Measurements from ENCODE around the gene CAMK2A.

Gene CAMK2A

GRCh38 chr5:150322202-150322601 lies 32.6 kb upstream of the CAMK2A start:
- DNase-seq (no peak), ATAC-seq (replicated peaks) (peak; percentile 26)
- no peak overlapping the region for H3K27ac Mint-ChIP-seq
- H3K4me3 Mint-ChIP-seq = no peak overlapping the region
- H3K9me3 Mint-ChIP-seq = peaks cover 0 to 1% of the 10 kb centered on the region in 2 donors
- peaks cover 2 to 9% of the 10 kb centered on the region in 2 donors for H3K4me1 Mint-ChIP-seq (ENCODE audit: low read depth in 2 of 2)
- H3K27me3 Mint-ChIP-seq = peaks cover 6 to 29% of the 10 kb centered on the region in 2 donors
- H3K36me3 Mint-ChIP-seq (ENCODE audit: insufficient read depth) = no peaks in the 10 kb centered on the region

GRCh38 chr5:150321784-150322183 lies 32.2 kb upstream of the CAMK2A start:
- no peak for DNase-seq
- Mint-ChIP-seq H3K4me3 (no peak overlapping the region), H3K27me3 (peaks cover 6 to 29% of the 10 kb centered on the region in 2 donors), H3K9me3 (peaks cover 0 to 1% of the 10 kb centered on the region in 2 donors), H3K4me1 (ENCODE audit: low read depth in 2 of 2) (peaks cover 2 to 9% of the 10 kb centered on the region in 2 donors), H3K27ac (no peak overlapping the region), H3K36me3 (ENCODE audit: insufficient read depth) (no peaks in the 10 kb centered on the region)
- no peak for ATAC-seq (replicated peaks)

GRCh38 chr5:150321211-150321610 lies 31.6 kb upstream of the CAMK2A start:
- H3K9me3 Mint-ChIP-seq = peaks cover 0 to 1% of the 10 kb centered on the region in 2 donors
- DNase-seq (no peak), ATAC-seq (replicated peaks) (no peak)
- H3K27me3 Mint-ChIP-seq = peaks cover 6 to 29% of the 10 kb centered on the region in 2 donors
- H3K4me3 Mint-ChIP-seq = no peak overlapping the region
- no peak overlapping the region for H3K27ac Mint-ChIP-seq
- no peaks in the 10 kb centered on the region for H3K36me3 Mint-ChIP-seq (ENCODE audit: insufficient read depth)
- H3K4me1 Mint-ChIP-seq (ENCODE audit: low read depth in 2 of 2) = peaks cover 2 to 9% of the 10 kb centered on the region in 2 donors

- no peak overlapping the region for H3K27ac Mint-ChIP-seq
- H3K27me3 Mint-ChIP-seq = peaks cover 6 to 18% of the 10 kb centered on the region in 2 donors
- H3K36me3 Mint-ChIP-seq (ENCODE audit: insufficient read depth) = no peaks in the 10 kb centered on the region
- H3K4me3 Mint-ChIP-seq = no peak overlapping the region
- DNase-seq (no peak), ATAC-seq (replicated peaks) (no peak)
- peaks cover 0 to 1% of the 10 kb centered on the region in 2 donors for H3K9me3 Mint-ChIP-seq
- H3K4me1 Mint-ChIP-seq (ENCODE audit: low read depth in 2 of 2) = peaks cover 2 to 9% of the 10 kb centered on the region in 2 donors
Measured at GRCh38 chr5:150320044-150320613, 30.6 kb upstream of the CAMK2A start.

- peaks cover 0 to 1% of the 10 kb centered on the region in 2 donors for H3K9me3 Mint-ChIP-seq
- H3K36me3 Mint-ChIP-seq (ENCODE audit: insufficient read depth) = no peaks in the 10 kb centered on the region
- H3K4me1 Mint-ChIP-seq (ENCODE audit: low read depth in 2 of 2) = peaks cover 2 to 9% of the 10 kb centered on the region in 2 donors
- H3K4me3 Mint-ChIP-seq = no peak overlapping the region
- ATAC-seq (replicated peaks) (no peak), DNase-seq (no peak)
- no peak overlapping the region for H3K27ac Mint-ChIP-seq
- H3K27me3 Mint-ChIP-seq = peaks cover 6 to 12% of the 10 kb centered on the region in 2 donors
Measured at GRCh38 chr5:150319484-150319790, 29.9 kb upstream of the CAMK2A start.

GRCh38 chr5:150318613-150319483 lies 29.3 kb upstream of the CAMK2A start:
- H3K27ac Mint-ChIP-seq = no peak overlapping the region
- peaks cover 0 to 1% of the 10 kb centered on the region in 2 donors for H3K9me3 Mint-ChIP-seq
- peaks cover 2 to 9% of the 10 kb centered on the region in 2 donors for H3K4me1 Mint-ChIP-seq (ENCODE audit: low read depth in 2 of 2)
- peaks cover 6 to 12% of the 10 kb centered on the region in 2 donors for H3K27me3 Mint-ChIP-seq
- no peak for DNase-seq
- no peaks in the 10 kb centered on the region for H3K36me3 Mint-ChIP-seq (ENCODE audit: insufficient read depth)
- H3K4me3 Mint-ChIP-seq = no peak overlapping the region
- ATAC-seq (replicated peaks) = no peak

- DNase-seq = no peak
- Mint-ChIP-seq H3K4me3 (no peak overlapping the region), H3K9me3 (peaks cover 0 to 1% of the 10 kb centered on the region in 2 donors), H3K4me1 (ENCODE audit: low read depth in 2 of 2) (peaks cover 2 to 8% of the 10 kb centered on the region in 2 donors), H3K36me3 (ENCODE audit: insufficient read depth) (no peaks in the 10 kb centered on the region), H3K27ac (no peak overlapping the region), H3K27me3 (peaks cover 6 to 12% of the 10 kb centered on the region in 2 donors)
- ATAC-seq (replicated peaks) = no peak
Measured at GRCh38 chr5:150317048-150318003, 27.8 kb upstream of the CAMK2A start.

- DNase-seq (no peak), ATAC-seq (replicated peaks) (no peak)
- Mint-ChIP-seq H3K27me3 (peaks cover 6 to 14% of the 10 kb centered on the region in 2 donors), H3K27ac (no peak overlapping the region), H3K4me1 (ENCODE audit: low read depth in 2 of 2) (no peaks in the 10 kb centered on the region), H3K36me3 (ENCODE audit: insufficient read depth) (no peaks in the 10 kb centered on the region), H3K9me3 (no peaks in the 10 kb centered on the region), H3K4me3 (no peak overlapping the region)
Measured at GRCh38 chr5:150316320-150316719, 26.7 kb upstream of the CAMK2A start.

- DNase-seq = no peak
- peaks cover 6 to 22% of the 10 kb centered on the region in 2 donors for H3K27me3 Mint-ChIP-seq
- no peaks in the 10 kb centered on the region for H3K36me3 Mint-ChIP-seq (ENCODE audit: insufficient read depth)
- no peak overlapping the region for H3K27ac Mint-ChIP-seq
- H3K4me1 Mint-ChIP-seq (ENCODE audit: low read depth in 2 of 2) = no peaks in the 10 kb centered on the region
- no peak for ATAC-seq (replicated peaks)
- H3K9me3 Mint-ChIP-seq = no peaks in the 10 kb centered on the region
- no peak overlapping the region for H3K4me3 Mint-ChIP-seq
Measured at GRCh38 chr5:150315245-150315644, 25.7 kb upstream of the CAMK2A start.

GRCh38 chr5:150313921-150314716 lies 24.5 kb upstream of the CAMK2A start:
- H3K27me3 Mint-ChIP-seq = peaks cover 6 to 22% of the 10 kb centered on the region in 2 donors
- H3K36me3 Mint-ChIP-seq (ENCODE audit: insufficient read depth) = no peaks in the 10 kb centered on the region
- H3K27ac Mint-ChIP-seq = no peak overlapping the region
- no peak overlapping the region for H3K4me3 Mint-ChIP-seq
- no peaks in the 10 kb centered on the region for H3K4me1 Mint-ChIP-seq (ENCODE audit: low read depth in 2 of 2)
- H3K9me3 Mint-ChIP-seq = no peaks in the 10 kb centered on the region
- ATAC-seq (replicated peaks) (no peak), DNase-seq (no peak)

- H3K4me1 Mint-ChIP-seq (ENCODE audit: low read depth in 2 of 2) = no peaks in the 10 kb centered on the region
- H3K4me3 Mint-ChIP-seq = no peak overlapping the region
- H3K27ac Mint-ChIP-seq = no peak overlapping the region
- ATAC-seq (replicated peaks) = no peak
- H3K9me3 Mint-ChIP-seq = no peaks in the 10 kb centered on the region
- peaks cover 5 to 19% of the 10 kb centered on the region in 2 donors for H3K27me3 Mint-ChIP-seq
- H3K36me3 Mint-ChIP-seq (ENCODE audit: insufficient read depth) = no peaks in the 10 kb centered on the region
- DNase-seq = no peak
Measured at GRCh38 chr5:150313501-150313900, 23.9 kb upstream of the CAMK2A start.

- Mint-ChIP-seq H3K27me3 (peaks cover 0 to 11% of the 10 kb centered on the region in 2 donors), H3K36me3 (ENCODE audit: insufficient read depth) (no peaks in the 10 kb centered on the region), H3K9me3 (no peaks in the 10 kb centered on the region), H3K27ac (no peak overlapping the region), H3K4me1 (ENCODE audit: low read depth in 2 of 2) (no peaks in the 10 kb centered on the region), H3K4me3 (no peak overlapping the region)
- ATAC-seq (replicated peaks) (no peak), DNase-seq (no peak)
Measured at GRCh38 chr5:150312518-150312917, 22.9 kb upstream of the CAMK2A start.

Data from effector memory CD8-positive, alpha-beta T cell (primary cell).